T-cell (primary cell): Measurements from ENCODE around the gene CEACAM16. TPM values are rescaled to one million over a fixed set of nuclear protein-coding genes. Genes with fewer than 3 reads are reported as not detected.

Experiments used
- ATAC-seq, 4 experiments: fragments of 200-7000 bp in 3 of 4; fragments of 150-1000 bp in 1 of 4; cut with Tn5 transposase; replicated peaks in 1 of 4; 1 replicate in 3 of 4; 2 replicates in 1 of 4; pipeline ENCODE4 v1.10.0; 2021; ENCODE audit warnings: moderate library complexity in 3 of 4, mild to moderate bottlenecking in 2 of 4, moderate number of reproducible peaks in 1 of 4
- CTCF ChIA-PET, 2 donors: fragments of 300-600 bp; sonication (Branson Sonifier 250); formaldehyde crosslinking; loops; one replicate each; lab custom pipeline; 2022; ENCODE audit warnings: antibody characterized with exemption in 2 of 2; lab: Charles Lee
- POLR2A ChIA-PET, 2 donors: fragments of 300-600 bp; sonication (Branson Sonifier 250); formaldehyde crosslinking; loops; one replicate each; lab custom pipeline; 2022; ENCODE audit warnings: antibody characterized with exemption in 2 of 2; lab: Charles Lee
- DNase-seq, 35 experiments: peaks; one replicate each; pipeline versions ENCODE4 v3.0.0 to v3.0.0-alpha.2; 2013 to 2023
- H3K27ac ChIP-seq: one replicate; pipeline ENCODE4 v1.5.1; 2013; ENCODE audit warnings: low read length
- H3K27me3 ChIP-seq, 2 experiments: replicated peaks in 1 of 2; 1 replicate in 1 of 2; 2 replicates in 1 of 2; pipeline versions ENCODE4 v1.6.1 to v1.7.0; 2013; ENCODE audit warnings: low read length in 1 of 2, mixed read lengths in 1 of 2; ENCODE audit not compliant: control insufficient read depth in 2 of 2, insufficient read depth in 2 of 2; ENCODE audit errors: extremely low read depth in 1 of 2
- H3K36me3 ChIP-seq, 2 donors: 1 replicate in 1 of 2; 2 replicates in 1 of 2; pipeline versions ENCODE4 v1.6.1 to v1.7.0; 2013; ENCODE audit warnings: low read length in 1 of 2; ENCODE audit not compliant: control insufficient read depth in 2 of 2, insufficient read depth in 1 of 2; ENCODE audit errors: extremely low read depth in 1 of 2
- H3K4me1 ChIP-seq, 2 experiments: 1 replicate in 1 of 2; 2 replicates in 1 of 2; pipeline versions ENCODE4 v1.6.1 to v1.7.0; 2013; ENCODE audit warnings: low read length in 2 of 2, mixed read lengths in 1 of 2; ENCODE audit not compliant: insufficient read depth in 2 of 2, control insufficient read depth in 1 of 2; ENCODE audit errors: extremely low read depth in 1 of 2
- H3K4me3 ChIP-seq, 2 donors: 1 replicate in 1 of 2; 2 replicates in 1 of 2; pipeline versions ENCODE4 v1.5.1 to v1.7.0; 2013; ENCODE audit warnings: mild to moderate bottlenecking in 2 of 2, low read length in 1 of 2, moderate library complexity in 1 of 2; ENCODE audit not compliant: control insufficient read depth in 1 of 2; ENCODE audit errors: extremely low read depth in 1 of 2
- H3K9me3 ChIP-seq: 2 replicates; pipeline ENCODE4 v1.7.0; 2013
- H3K27ac Mint-ChIP-seq, 2 donors: one replicate each; pipeline ENCODE4 v1.8.0; 2020 to 2021; ENCODE audit warnings: mild to moderate bottlenecking in 2 of 2, mixed read lengths in 2 of 2
- H3K27me3 Mint-ChIP-seq, 2 donors: one replicate each; pipeline ENCODE4 v1.8.0; 2021 to 2022; ENCODE audit warnings: mixed read lengths in 2 of 2
- H3K36me3 Mint-ChIP-seq: one replicate; pipeline ENCODE4 v1.8.0; 2021; ENCODE audit warnings: mixed read lengths
- H3K4me1 Mint-ChIP-seq, 3 donors: one replicate each; pipeline ENCODE4 v1.8.0; 2020 to 2022; ENCODE audit warnings: mixed read lengths in 3 of 3, mild to moderate bottlenecking in 1 of 3
- H3K4me3 Mint-ChIP-seq, 3 donors: one replicate each; pipeline ENCODE4 v1.8.0; 2020 to 2022; ENCODE audit warnings: mild to moderate bottlenecking in 3 of 3, mixed read lengths in 3 of 3, moderate library complexity in 3 of 3
- H3K9me3 Mint-ChIP-seq, 3 donors: one replicate each; pipeline ENCODE4 v1.8.0; 2020 to 2022; ENCODE audit warnings: mixed read lengths in 3 of 3
- WGBS: methylation state at CpG from one replicate; pipeline ENCODE4 v1.1.5; 2013; ENCODE audit warnings: missing lambda C conversion rate; ENCODE audit not compliant: insufficient coverage; 5-methylcytosine and 5-hydroxymethylcytosine counted together
- total RNA-seq, 35 experiments: library from RNA in 6 of 35; stranded (reverse) in 6 of 35; fragments of 120-200 nt in 1 of 35; gene quantifications; one replicate each; pipeline versions ENCODE4 v1.2.1 to v1.2.4 and lab custom pipeline; 2013 to 2026

CEACAM16 gene
- total RNA-seq, 5 donors from 2014 or later (not counting 1 experiment from before 2014, with no cell fraction given), result not detected

- H3K27me3 Mint-ChIP-seq, result no peaks in the 10 kb centered on the region
- Histone ChIP-seq H3K4me3 (no peak overlapping the region), H3K9me3 (no peaks in the 10 kb centered on the region), H3K36me3 (no peaks in the 10 kb centered on the region), H3K27me3 (no peaks in the 10 kb centered on the region), H3K4me1 (peaks cover 0 to 15% of the 10 kb centered on the region in 2 experiments), H3K27ac (no peak overlapping the region)
- no peaks in the 10 kb centered on the region for H3K9me3 Mint-ChIP-seq
- ChIA-PET CTCF (interaction anchor here in 1 of 2 donors (0.7 to 1.3 kb wide), 3 partner anchors 13 to 50 kb away, joined by 3 to 6 read pairs (median 4); no protein-coding TSS in a partner anchor), POLR2A (interaction anchor here in 1 of 2 donors (1.1 kb wide), 1 partner anchor 15 kb away, joined by 3 read pairs; no protein-coding TSS in a partner anchor)
- H3K36me3 Mint-ChIP-seq, result no peaks in the 10 kb centered on the region
- no peak overlapping the region for H3K27ac Mint-ChIP-seq
- no peak overlapping the region for H3K4me3 Mint-ChIP-seq
- WGBS, result 68% methylated on average over 7 of the region's 11 CpGs
- ATAC-seq (no peak), DNase-seq (no peak)
- H3K4me1 Mint-ChIP-seq, result peaks cover 4 to 19% (median 9%) of the 10 kb centered on the region in 3 donors
Measured at GRCh38 chr19:44738603-44739558, 39.9 kb downstream of the CEACAM16 start.

- H3K27ac Mint-ChIP-seq, result no peak overlapping the region
Measured at GRCh38 chr19:44740351-44740824, 41.4 kb downstream of the CEACAM16 start.

GRCh38 chr19:44741258-44741731, 42.3 kb downstream of the CEACAM16 start:
- H3K4me3 ChIP-seq, result no peak overlapping the region
- H3K9me3 Mint-ChIP-seq, result no peaks in the 10 kb centered on the region
- no peaks in the 10 kb centered on the region for H3K36me3 ChIP-seq
- DNase-seq (no peak), ATAC-seq (peak in 1 of 4 experiments; percentile 59)
- no peaks in the 10 kb centered on the region for H3K9me3 ChIP-seq
- peaks cover 0 to 15% of the 10 kb centered on the region in 2 experiments for H3K4me1 ChIP-seq
- CTCF ChIA-PET, result no interaction called here
- POLR2A ChIA-PET, result no interaction called here
- H3K36me3 Mint-ChIP-seq, result no peaks in the 10 kb centered on the region
- no peaks in the 10 kb centered on the region for H3K27me3 ChIP-seq
- no peak overlapping the region for H3K4me3 Mint-ChIP-seq
- H3K4me1 Mint-ChIP-seq, result peaks cover 9 to 20% (median 12%) of the 10 kb centered on the region in 3 donors
- 80% methylated on average over 1 of the region's 6 CpGs for WGBS
- H3K27me3 Mint-ChIP-seq, result no peaks in the 10 kb centered on the region
- no peak overlapping the region for H3K27ac ChIP-seq
- peak overlapping the region in 1 of 2 donors; percentile 52 for H3K27ac Mint-ChIP-seq

More at GRCh38 chr19:44740351-44740824, 41.4 kb downstream of the CEACAM16 start:
- ChIA-PET POLR2A (no interaction called here), CTCF (no interaction called here)
- 52% methylated on average over 2 of the region's 3 CpGs for WGBS
- H3K4me1 Mint-ChIP-seq, result peaks cover 4 to 17% (median 9%) of the 10 kb centered on the region in 3 donors
- Histone ChIP-seq H3K4me3 (no peak overlapping the region), H3K27ac (no peak overlapping the region), H3K36me3 (no peaks in the 10 kb centered on the region), H3K4me1 (peaks cover 0 to 15% of the 10 kb centered on the region in 2 experiments), H3K9me3 (no peaks in the 10 kb centered on the region), H3K27me3 (no peaks in the 10 kb centered on the region)
- H3K36me3 Mint-ChIP-seq, result no peaks in the 10 kb centered on the region
- no peaks in the 10 kb centered on the region for H3K27me3 Mint-ChIP-seq
- H3K4me3 Mint-ChIP-seq, result no peak overlapping the region
- DNase-seq (no peak), ATAC-seq (no peak)
- no peaks in the 10 kb centered on the region for H3K9me3 Mint-ChIP-seq

GRCh38 chr19:44741841-44742329, 42.9 kb downstream of the CEACAM16 start:
- Mint-ChIP-seq H3K4me3 (no peak overlapping the region), H3K9me3 (no peaks in the 10 kb centered on the region), H3K27me3 (no peaks in the 10 kb centered on the region), H3K27ac (no peak overlapping the region), H3K36me3 (no peaks in the 10 kb centered on the region), H3K4me1 (peaks cover 11 to 24% (median 18%) of the 10 kb centered on the region in 3 donors)
- H3K27ac ChIP-seq, result no peak overlapping the region
- H3K4me1 ChIP-seq, result peaks cover 0 to 20% of the 10 kb centered on the region in 2 experiments
- H3K27me3 ChIP-seq, result no peaks in the 10 kb centered on the region
- CTCF ChIA-PET, result no interaction called here
- no peak overlapping the region for H3K4me3 ChIP-seq
- no peaks in the 10 kb centered on the region for H3K36me3 ChIP-seq
- no peak for ATAC-seq
- 74% methylated on average over 9 of the region's 13 CpGs for WGBS
- DNase-seq, result peak in 2 of 35 experiments; percentile 32 to 57
- POLR2A ChIA-PET, result no interaction called here
- no peaks in the 10 kb centered on the region for H3K9me3 ChIP-seq

GRCh38 chr19:44742330-44743061, 43.5 kb downstream of the CEACAM16 start:
- H3K27ac Mint-ChIP-seq, result peak overlapping the region in 1 of 2 donors; percentile 52
- Histone ChIP-seq H3K27me3 (no peaks in the 10 kb centered on the region), H3K36me3 (no peaks in the 10 kb centered on the region), H3K27ac (no peak overlapping the region), H3K4me1 (peaks cover 2 to 22% of the 10 kb centered on the region in 2 experiments), H3K9me3 (no peaks in the 10 kb centered on the region), H3K4me3 (no peak overlapping the region)
- no peaks in the 10 kb centered on the region for H3K27me3 Mint-ChIP-seq
- H3K9me3 Mint-ChIP-seq, result no peaks in the 10 kb centered on the region
- CTCF ChIA-PET, result interaction anchor here in 1 of 2 donors (0.6 kb wide), 1 partner anchor 23 kb away, joined by 3 read pairs; no protein-coding TSS in a partner anchor
- no peak overlapping the region for H3K4me3 Mint-ChIP-seq
- WGBS, result 94% methylated on average over 12 of the region's 20 CpGs
- POLR2A ChIA-PET, result no interaction called here
- ATAC-seq (no peak), DNase-seq (no peak)
- peaks cover 14 to 25% (median 20%) of the 10 kb centered on the region in 3 donors for H3K4me1 Mint-ChIP-seq
- H3K36me3 Mint-ChIP-seq, result no peaks in the 10 kb centered on the region
